ENCODE measurements around the gene HIVEP3. TPM values are rescaled to one million over a fixed set of nuclear protein-coding genes. Genes with fewer than 3 reads are reported as not detected.

HIVEP3 gene
- total and polyA plus RNA-seq, 2 experiments from 2014 or later, result 0.57 to 5.9 TPM

DNA sequence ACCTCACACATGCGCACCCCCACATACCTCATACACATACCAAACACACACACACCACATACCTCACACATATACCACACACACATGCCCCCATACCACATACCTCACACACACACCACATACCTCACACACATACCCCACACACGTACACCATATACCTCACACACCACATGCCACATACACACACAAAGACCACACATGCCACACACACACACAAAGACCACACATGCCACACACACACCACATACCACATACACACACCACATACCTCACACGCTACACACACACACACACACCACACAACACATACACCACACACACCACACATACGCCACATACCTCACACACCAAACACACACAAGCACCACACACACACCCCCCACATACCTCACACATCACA is 30.0 kb downstream of the HIVEP3 start:
- H3K4me2 ChIP-seq, result no peak overlapping the region
- 98% methylated on average over 4 of the region's 4 CpGs for WGBS (ENCODE audit: low lambda C conversion rate, missing lambda C conversion rate)
- no peaks in the 10 kb centered on the region for H3K4me1 ChIP-seq (ENCODE audit: insufficient read depth)
- H3K9me3 ChIP-seq (ENCODE audit: low read depth), result no peaks in the 10 kb centered on the region
- no peak for DNase-seq (ENCODE audit: low spot score)
- TF ChIP-seq EZH2 (IDR thresholded peaks at IDR 0.05; ENCODE audit: borderline replicate concordance) (no peak), EZH2phosphoT487 (IDR thresholded peaks at IDR 0.05; ENCODE audit: low read depth, severe bottlenecking, unreplicated experiment) (no peak)
- TF ChIP-seq, protein P1, sequence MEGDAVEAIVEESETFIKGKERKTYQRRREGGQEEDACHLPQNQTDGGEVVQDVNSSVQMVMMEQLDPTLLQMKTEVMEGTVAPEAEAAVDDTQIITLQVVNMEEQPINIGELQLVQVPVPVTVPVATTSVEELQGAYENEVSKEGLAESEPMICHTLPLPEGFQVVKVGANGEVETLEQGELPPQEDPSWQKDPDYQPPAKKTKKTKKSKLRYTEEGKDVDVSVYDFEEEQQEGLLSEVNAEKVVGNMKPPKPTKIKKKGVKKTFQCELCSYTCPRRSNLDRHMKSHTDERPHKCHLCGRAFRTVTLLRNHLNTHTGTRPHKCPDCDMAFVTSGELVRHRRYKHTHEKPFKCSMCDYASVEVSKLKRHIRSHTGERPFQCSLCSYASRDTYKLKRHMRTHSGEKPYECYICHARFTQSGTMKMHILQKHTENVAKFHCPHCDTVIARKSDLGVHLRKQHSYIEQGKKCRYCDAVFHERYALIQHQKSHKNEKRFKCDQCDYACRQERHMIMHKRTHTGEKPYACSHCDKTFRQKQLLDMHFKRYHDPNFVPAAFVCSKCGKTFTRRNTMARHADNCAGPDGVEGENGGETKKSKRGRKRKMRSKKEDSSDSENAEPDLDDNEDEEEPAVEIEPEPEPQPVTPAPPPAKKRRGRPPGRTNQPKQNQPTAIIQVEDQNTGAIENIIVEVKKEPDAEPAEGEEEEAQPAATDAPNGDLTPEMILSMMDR (IDR thresholded peaks at IDR 0.05; ENCODE audit: poor library complexity), result no peak
- no peak overlapping the region for H2AFZ ChIP-seq
- H3K27ac ChIP-seq, result no peak overlapping the region
- no peaks in the 10 kb centered on the region for H3K79me2 ChIP-seq
- no peaks in the 10 kb centered on the region for H3K36me3 ChIP-seq (replicated peaks; ENCODE audit: insufficient read depth, low read depth)
- no peaks in the 10 kb centered on the region for H3K9me2 ChIP-seq (replicated peaks; ENCODE audit: insufficient read depth)
- H4K20me1 ChIP-seq (ENCODE audit: insufficient read depth, poor library complexity, severe bottlenecking), result no peaks in the 10 kb centered on the region
- no peaks in the 10 kb centered on the region for H3K27me3 ChIP-seq
- no peak overlapping the region for H3K4me3 ChIP-seq

DNA sequence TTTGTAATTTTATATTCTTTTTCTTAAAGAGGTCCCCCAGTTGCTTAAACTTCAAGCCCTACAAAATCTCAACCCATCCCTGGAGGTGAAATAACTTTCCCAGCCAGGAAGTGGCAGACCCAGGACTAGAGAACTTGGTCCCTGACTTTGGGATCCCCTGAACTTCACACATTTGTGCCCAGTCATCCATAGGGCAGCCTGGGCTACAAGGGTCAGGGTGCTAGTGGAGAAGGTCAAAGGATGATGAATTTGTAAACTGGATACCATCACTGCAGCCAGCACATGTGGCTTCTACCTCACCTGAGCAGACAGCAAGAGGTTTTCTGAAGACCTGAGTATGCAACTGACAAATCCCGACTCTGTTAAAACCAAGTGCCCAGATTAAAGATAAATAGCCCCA is 31.4 kb downstream of the HIVEP3 start:
- Histone ChIP-seq H3K36me3 (replicated peaks; ENCODE audit: insufficient read depth, low read depth) (no peaks in the 10 kb centered on the region), H3K9me2 (replicated peaks; ENCODE audit: insufficient read depth) (no peaks in the 10 kb centered on the region), H3K4me3 (no peak overlapping the region), H3K27ac (no peak overlapping the region), H3K79me2 (no peaks in the 10 kb centered on the region), H4K20me1 (ENCODE audit: insufficient read depth, poor library complexity, severe bottlenecking) (no peaks in the 10 kb centered on the region), H3K4me2 (no peak overlapping the region), H3K27me3 (no peaks in the 10 kb centered on the region), H3K9me3 (ENCODE audit: low read depth) (no peaks in the 10 kb centered on the region), H2AFZ (no peak overlapping the region), H3K4me1 (ENCODE audit: insufficient read depth) (no peaks in the 10 kb centered on the region)
- DNase-seq (ENCODE audit: low spot score), result no peak
- TF ChIP-seq, protein P1 (IDR thresholded peaks at IDR 0.05; ENCODE audit: poor library complexity), result no peak
- TF ChIP-seq EZH2 (IDR thresholded peaks at IDR 0.05; ENCODE audit: borderline replicate concordance), result no peak
- no peak for TF ChIP-seq EZH2phosphoT487 (IDR thresholded peaks at IDR 0.05; ENCODE audit: low read depth, severe bottlenecking, unreplicated experiment)
- 84% methylated on average over 1 of the region's 1 CpG for WGBS (ENCODE audit: low lambda C conversion rate, missing lambda C conversion rate)

DNA sequence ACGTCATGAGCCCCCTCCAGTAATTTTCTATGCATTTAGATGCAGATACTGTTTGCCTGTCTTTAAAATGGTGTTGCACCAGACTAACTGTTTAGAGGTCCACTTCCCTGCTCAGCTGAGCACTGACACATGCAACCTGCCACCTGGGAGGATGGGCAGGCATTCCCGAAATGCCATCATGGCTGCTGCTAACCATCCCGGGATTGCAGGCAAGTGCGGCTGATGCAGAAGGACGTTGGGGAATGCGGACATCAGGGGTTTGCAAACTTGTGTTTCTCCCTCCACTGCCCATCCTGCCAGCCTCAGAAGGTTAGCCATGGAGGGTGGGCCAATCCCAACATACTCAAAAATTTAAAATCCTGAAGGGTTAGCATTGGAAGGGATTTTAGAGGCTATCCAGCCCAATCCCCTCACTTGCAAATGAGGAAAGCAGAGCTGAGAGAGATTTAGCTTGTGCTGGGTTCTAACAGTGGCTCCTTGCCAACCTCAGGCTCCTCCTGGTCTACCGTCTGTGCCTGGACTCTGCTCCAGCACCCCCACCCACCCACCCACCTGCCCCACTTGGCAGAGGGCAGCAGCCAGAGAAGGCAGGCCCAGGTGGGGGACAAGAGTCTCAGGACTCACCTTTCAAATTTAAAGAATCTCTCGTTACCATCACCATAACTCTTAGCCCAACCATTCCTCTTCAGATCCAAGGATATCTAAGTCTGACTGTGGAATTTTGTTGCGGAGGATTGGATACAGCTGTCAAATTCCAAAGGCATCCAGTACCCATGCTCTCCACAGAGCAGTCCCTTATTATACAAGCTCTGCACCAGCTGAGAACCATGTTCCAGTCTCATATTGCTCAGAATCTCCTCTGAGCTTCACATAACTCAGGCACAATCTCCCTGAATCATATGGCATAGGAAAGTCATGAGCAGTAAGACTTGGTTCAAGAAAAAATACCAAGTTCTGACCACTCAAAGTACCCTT is 34.2 kb downstream of the HIVEP3 start:
- no peak overlapping the region for H3K27ac ChIP-seq
- DNase-seq (ENCODE audit: low spot score), result no peak

More for the DNA sequence above, 34.2 kb downstream of the HIVEP3 start:
- Histone ChIP-seq H3K4me1 (ENCODE audit: insufficient read depth) (no peaks in the 10 kb centered on the region), H3K27me3 (no peaks in the 10 kb centered on the region), H3K4me3 (no peak overlapping the region), H3K9me2 (replicated peaks; ENCODE audit: insufficient read depth) (no peaks in the 10 kb centered on the region), H3K4me2 (no peak overlapping the region), H3K36me3 (replicated peaks; ENCODE audit: insufficient read depth, low read depth) (no peaks in the 10 kb centered on the region), H3K79me2 (no peaks in the 10 kb centered on the region), H4K20me1 (ENCODE audit: insufficient read depth, poor library complexity, severe bottlenecking) (no peaks in the 10 kb centered on the region), H3K9me3 (ENCODE audit: low read depth) (no peaks in the 10 kb centered on the region), H2AFZ (no peak overlapping the region)
- TF ChIP-seq EZH2 (IDR thresholded peaks at IDR 0.05; ENCODE audit: borderline replicate concordance) (no peak), EZH2phosphoT487 (IDR thresholded peaks at IDR 0.05; ENCODE audit: low read depth, severe bottlenecking, unreplicated experiment) (no peak)
- TF ChIP-seq, protein P1 (IDR thresholded peaks at IDR 0.05; ENCODE audit: poor library complexity), result no peak
- 72% methylated on average over 9 of the region's 9 CpGs for WGBS (ENCODE audit: low lambda C conversion rate, missing lambda C conversion rate)
